Stomach (tissue), 9 donors: ENCODE results near the gene UBL3. TPM values are rescaled to one million over a fixed set of nuclear protein-coding genes. Genes with fewer than 3 reads are reported as not detected.

Experiments
- DNase-seq, 2 donors: peaks; one replicate each; pipeline versions ENCODE4 v3.0.0 to v3.0.0-alpha.2; 2013 to 2019
- H3K27ac ChIP-seq, 5 donors: fragments of 200-600 bp in 4 of 5; sonication (generic) in 4 of 5; one replicate each; pipeline ENCODE4 v1.5.1; 2013 to 2019; ENCODE audit warnings: mild to moderate bottlenecking in 1 of 5, moderate library complexity in 1 of 5
- H3K27me3 ChIP-seq, 3 donors: fragments of 200-600 bp; sonication (generic); one replicate each; pipeline ENCODE4 v1.5.1; 2017 to 2019; ENCODE audit warnings: mixed run types in 1 of 3
- H3K36me3 ChIP-seq, 4 donors: fragments of 200-600 bp; sonication (generic); 1 replicate in 3 of 4; 2 replicates in 1 of 4; pipeline ENCODE4 v1.5.1; 2016 to 2019
- H3K4me1 ChIP-seq, 4 donors: fragments of 200-600 bp; sonication (generic); one replicate each; pipeline ENCODE4 v1.5.1; 2016 to 2019
- H3K4me3 ChIP-seq, 4 donors: fragments of 200-600 bp; sonication (generic) in 3 of 4; one replicate each; pipeline ENCODE4 v1.5.1; 2016 to 2019; ENCODE audit warnings: mild to moderate bottlenecking in 1 of 4
- H3K9me3 ChIP-seq, 4 donors: fragments of 200-600 bp; sonication (generic); one replicate each; pipeline ENCODE4 v1.5.1; 2016 to 2019
- EP300 ChIP-seq: sonication (generic); formaldehyde crosslinking; IDR thresholded peaks from one replicate; pipeline ENCODE4 v1.6.1; 2017; ENCODE audit warnings: antibody characterized with exemption
- POLR2A ChIP-seq, 4 donors: fragments of 450-650 bp; IDR thresholded peaks; one replicate each; pipeline ENCODE4 v1.6.1; 2016; ENCODE audit warnings: antibody characterized with exemption in 4 of 4, control low read depth in 2 of 4, mild to moderate bottlenecking in 1 of 4, moderate library complexity in 1 of 4
- POLR2AphosphoS5 ChIP-seq, 3 donors: sonication (generic); formaldehyde crosslinking; IDR thresholded peaks; one replicate each; pipeline ENCODE4 v1.6.1; 2016; ENCODE audit warnings: antibody characterized with exemption in 3 of 3
- WGBS, 5 donors: extraction: QIAGEN DNeasy Blood & Tissue Kit in 3 of 5; methylation state at CpG; one replicate each; pipeline versions ENCODE4 v1.1.5 to v1.1.7; 2013 to 2018; 5-methylcytosine and 5-hydroxymethylcytosine counted together
- intact Hi-C: fragments of 100-400 bp; cut with DNase I; formaldehyde crosslinking; loops from one replicate; pipeline ENCODE4 v1.15.1; 2023; ENCODE audit warnings: low total_unique reads
- polyA plus RNA-seq, 3 donors: library from polyadenylated mRNA; stranded (reverse); fragments of 200-250 nt; gene quantifications; one replicate each; pipeline ENCODE4 v1.2.3, GENCODE V29; 2013
- total RNA-seq, 5 donors: library from RNA; depleted of rRNA; stranded (reverse); fragments of >200 nt; gene quantifications; one replicate each; pipeline versions ENCODE4 v1.1.0 to v1.2.3, GENCODE V29; 2014 to 2016
- TF ChIP-seq, protein P1 (sequence below), 7 experiments: fragments of 450-650 bp in 4 of 7; fragments of 200-600 bp in 3 of 7; sonication (generic) in 3 of 7; IDR thresholded peaks; one replicate each; pipeline ENCODE4 v1.5.1; 2016 to 2019; ENCODE audit warnings: antibody characterized with exemption in 7 of 7, control low read depth in 2 of 7, mild to moderate bottlenecking in 1 of 7
- donor health status: healthy with polysubstance abuse.
- donor health status: Bipolar disorder and iron deficiency.
- donor health status: healthy.

The UBL3 gene
- total and polyA plus RNA-seq, 8 donors: 21.5 to 115 (median 42.3) TPM

DNA sequence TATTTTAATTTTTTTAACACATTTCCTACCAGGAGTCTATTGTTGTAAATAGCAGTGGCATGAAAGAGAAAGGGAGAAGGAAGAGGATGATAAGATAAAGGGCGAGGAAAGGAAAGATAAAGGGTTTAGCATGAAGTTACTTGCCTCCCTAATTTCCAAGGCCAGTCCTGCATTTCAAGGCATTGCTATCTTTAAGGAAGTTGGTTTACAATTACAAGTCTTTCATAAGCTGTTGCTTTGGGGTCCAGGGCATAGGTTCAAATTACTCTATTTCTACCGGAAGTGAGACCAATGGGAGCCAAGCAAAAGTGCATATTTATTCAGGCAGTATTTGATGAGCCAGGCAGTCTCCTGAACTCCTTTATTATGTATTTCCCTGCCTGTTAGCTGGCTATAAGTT is 27.7 kb upstream of the UBL3 start:
- WGBS, 5 donors: 21 to 39% (median 28%) methylated on average over 2 of the region's 2 CpGs

DNA sequence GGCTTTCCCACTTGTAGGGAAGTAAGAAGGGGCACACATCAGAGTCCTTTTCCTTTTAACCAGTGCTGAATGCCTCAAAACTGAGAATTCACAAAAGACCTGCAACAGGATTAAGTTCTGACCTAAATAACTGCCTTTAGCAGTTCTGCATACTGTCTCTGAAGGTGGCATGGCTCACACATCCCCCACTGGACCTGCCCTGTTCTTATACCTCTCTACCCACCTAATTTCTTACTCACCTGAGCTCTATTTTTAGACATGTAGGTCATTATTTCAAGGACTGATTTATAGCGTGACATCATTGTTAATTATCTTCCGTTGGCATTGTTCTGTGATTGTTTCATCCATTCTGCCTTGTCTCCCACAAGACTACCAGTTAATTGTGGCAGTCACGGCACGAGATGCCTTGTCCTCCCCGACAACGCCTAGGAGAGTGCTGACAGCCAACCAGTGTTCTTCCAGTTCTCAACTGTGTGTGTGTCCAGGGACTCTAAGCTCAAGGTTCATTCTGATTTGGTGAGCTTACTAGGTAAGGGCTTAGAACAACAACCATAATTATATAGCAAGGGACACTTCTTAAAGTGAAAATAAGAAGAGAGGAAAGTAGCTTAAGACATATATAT is 27.1 kb upstream of the UBL3 start:
- Histone ChIP-seq H3K9me3 (no peaks in the 10 kb centered on the region), H3K4me3 (no peak overlapping the region), H3K36me3 (no peaks in the 10 kb centered on the region), H3K4me1 (peaks cover 0 to 8% (median 0%) of the 10 kb centered on the region in 4 donors), H3K27ac (peak overlapping the region in 1 of 5 donors; percentile 56), H3K27me3 (no peaks in the 10 kb centered on the region)
- DNase-seq: peak in 1 of 2 donors; percentile 61
- intact Hi-C loops: no loop called here
- TF ChIP-seq POLR2A (IDR thresholded peaks at IDR 0.05) (no peak), EP300 (no peak), POLR2AphosphoS5 (IDR thresholded peaks at IDR 0.05) (no peak)
- TF ChIP-seq, protein P1, sequence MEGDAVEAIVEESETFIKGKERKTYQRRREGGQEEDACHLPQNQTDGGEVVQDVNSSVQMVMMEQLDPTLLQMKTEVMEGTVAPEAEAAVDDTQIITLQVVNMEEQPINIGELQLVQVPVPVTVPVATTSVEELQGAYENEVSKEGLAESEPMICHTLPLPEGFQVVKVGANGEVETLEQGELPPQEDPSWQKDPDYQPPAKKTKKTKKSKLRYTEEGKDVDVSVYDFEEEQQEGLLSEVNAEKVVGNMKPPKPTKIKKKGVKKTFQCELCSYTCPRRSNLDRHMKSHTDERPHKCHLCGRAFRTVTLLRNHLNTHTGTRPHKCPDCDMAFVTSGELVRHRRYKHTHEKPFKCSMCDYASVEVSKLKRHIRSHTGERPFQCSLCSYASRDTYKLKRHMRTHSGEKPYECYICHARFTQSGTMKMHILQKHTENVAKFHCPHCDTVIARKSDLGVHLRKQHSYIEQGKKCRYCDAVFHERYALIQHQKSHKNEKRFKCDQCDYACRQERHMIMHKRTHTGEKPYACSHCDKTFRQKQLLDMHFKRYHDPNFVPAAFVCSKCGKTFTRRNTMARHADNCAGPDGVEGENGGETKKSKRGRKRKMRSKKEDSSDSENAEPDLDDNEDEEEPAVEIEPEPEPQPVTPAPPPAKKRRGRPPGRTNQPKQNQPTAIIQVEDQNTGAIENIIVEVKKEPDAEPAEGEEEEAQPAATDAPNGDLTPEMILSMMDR (IDR thresholded peaks at IDR 0.05): no peak
- WGBS, 5 donors: 34 to 64% (median 46%) methylated on average over 6 of the region's 6 CpGs

More for the DNA sequence above, 27.7 kb upstream of the UBL3 start:
- Histone ChIP-seq H3K36me3 (no peaks in the 10 kb centered on the region), H3K9me3 (no peaks in the 10 kb centered on the region), H3K4me3 (no peak overlapping the region), H3K4me1 (peaks cover 0 to 8% (median 0%) of the 10 kb centered on the region in 4 donors), H3K27ac (no peak overlapping the region), H3K27me3 (no peaks in the 10 kb centered on the region)
- intact Hi-C loops: no loop called here
- TF ChIP-seq EP300 (no peak), POLR2A (IDR thresholded peaks at IDR 0.05) (no peak), POLR2AphosphoS5 (IDR thresholded peaks at IDR 0.05) (no peak)
- TF ChIP-seq, protein P1 (IDR thresholded peaks at IDR 0.05): no peak
- peak in 1 of 2 donors; percentile 46 for DNase-seq

DNA sequence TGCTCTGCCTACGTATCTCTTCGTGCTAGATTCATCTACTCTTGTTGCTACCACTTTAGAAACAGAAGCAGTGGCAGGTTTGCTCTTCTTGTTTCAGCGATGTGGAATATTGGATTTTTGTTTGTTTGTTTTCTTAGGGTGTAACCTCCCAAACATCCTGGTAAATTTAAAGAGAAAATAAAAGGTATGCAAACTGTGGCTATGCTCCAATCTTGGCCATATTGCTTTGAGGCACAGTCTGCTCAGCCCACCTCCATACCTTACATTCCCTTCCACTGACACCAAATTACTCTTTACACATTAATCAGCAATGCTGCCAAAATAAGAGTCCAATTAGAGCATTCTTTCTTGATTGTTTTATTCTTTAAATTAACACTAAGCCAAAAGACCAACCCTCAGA is 25.2 kb upstream of the UBL3 start:
- H3K27ac ChIP-seq: no peak overlapping the region
- H3K36me3 ChIP-seq: no peaks in the 10 kb centered on the region
- no peaks in the 10 kb centered on the region for H3K27me3 ChIP-seq
- peaks cover 0 to 8% (median 0%) of the 10 kb centered on the region in 4 donors for H3K4me1 ChIP-seq
- H3K9me3 ChIP-seq: no peaks in the 10 kb centered on the region
- H3K4me3 ChIP-seq: no peak overlapping the region
- no peak for TF ChIP-seq POLR2AphosphoS5 (IDR thresholded peaks at IDR 0.05)
- WGBS, 5 donors: 78 to 89% (median 86%) methylated on average over 3 of the region's 3 CpGs
- intact Hi-C loops: no loop called here
- DNase-seq: no peak

DNA sequence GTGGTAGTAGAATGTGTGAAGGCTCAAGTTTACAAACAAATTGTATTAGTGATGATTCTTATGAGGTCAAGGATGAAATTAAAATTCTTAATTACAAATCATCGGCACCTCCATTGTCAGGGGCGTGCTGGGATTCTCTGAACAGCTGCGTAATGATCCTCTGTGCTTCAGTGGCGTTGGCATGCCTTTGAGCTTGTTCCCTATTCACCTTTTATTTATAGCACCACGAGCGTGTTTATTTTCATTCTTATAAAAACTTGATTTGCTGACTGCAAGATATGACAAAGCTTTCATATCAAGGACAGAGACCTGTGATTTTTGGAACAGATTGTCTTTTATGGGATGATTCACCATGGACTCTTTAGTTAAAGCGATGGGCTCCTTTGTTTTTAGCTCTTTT is 18.2 kb upstream of the UBL3 start:
- no peak overlapping the region for H3K4me3 ChIP-seq
- 90 to 93% (median 92%) methylated on average over 7 of the region's 7 CpGs for WGBS, 5 donors
- intact Hi-C loops: no loop called here
- no peaks in the 10 kb centered on the region for H3K9me3 ChIP-seq
- no peaks in the 10 kb centered on the region for H3K36me3 ChIP-seq
- DNase-seq: no peak
- H3K4me1 ChIP-seq: no peaks in the 10 kb centered on the region
- no peaks in the 10 kb centered on the region for H3K27me3 ChIP-seq
- no peak overlapping the region for H3K27ac ChIP-seq
- TF ChIP-seq POLR2A (IDR thresholded peaks at IDR 0.05) (no peak), POLR2AphosphoS5 (IDR thresholded peaks at IDR 0.05) (no peak), EP300 (no peak)
- TF ChIP-seq, protein P1 (IDR thresholded peaks at IDR 0.05): no peak

DNA sequence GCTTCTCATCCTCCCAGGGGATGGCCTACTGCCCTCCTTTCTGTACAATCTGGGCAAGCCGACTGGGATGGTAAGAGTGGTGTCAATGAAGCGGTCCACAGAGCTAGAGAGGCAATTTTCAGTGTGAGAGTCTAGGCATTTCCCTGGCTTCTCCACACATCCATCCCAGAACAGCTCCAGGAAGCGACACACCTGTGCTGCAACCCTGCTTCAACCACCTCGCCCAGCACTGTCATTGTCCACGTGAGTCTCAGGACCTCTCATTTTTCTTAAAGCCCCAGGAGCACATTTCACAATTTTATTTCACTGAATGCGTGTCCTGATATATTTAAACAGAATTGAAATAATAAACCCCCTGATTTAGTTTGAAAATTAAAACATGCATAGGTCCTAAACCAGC is 15.5 kb upstream of the UBL3 start:
- H3K27ac ChIP-seq: no peak overlapping the region
- no peaks in the 10 kb centered on the region for H3K27me3 ChIP-seq
- H3K9me3 ChIP-seq: no peaks in the 10 kb centered on the region
- H3K36me3 ChIP-seq: no peaks in the 10 kb centered on the region
- H3K4me1 ChIP-seq: no peaks in the 10 kb centered on the region
- intact Hi-C loops: no loop called here
- WGBS, 5 donors: 64 to 80% (median 65%) methylated on average over 6 of the region's 6 CpGs
- H3K4me3 ChIP-seq: no peak overlapping the region
- TF ChIP-seq POLR2AphosphoS5 (IDR thresholded peaks at IDR 0.05) (no peak), EP300 (no peak), POLR2A (IDR thresholded peaks at IDR 0.05) (no peak)
- TF ChIP-seq, protein P1 (IDR thresholded peaks at IDR 0.05): no peak
- DNase-seq: no peak
